GM15510 (cell line): ENCODE measurements around the gene SKI.

Source experiments
- POLR2A ChIP-seq: IDR thresholded peaks from 3 replicates; pipeline ENCODE4 v1.6.1; 2011; ENCODE audit warnings: borderline replicate concordance; ENCODE audit not compliant: insufficient read length; ENCODE audit errors: extremely low read depth

SKI gene

GRCh38 chr1:2347896-2348295, 119.8 kb downstream of the SKI start:
- no peak for TF ChIP-seq POLR2A

DNA sequence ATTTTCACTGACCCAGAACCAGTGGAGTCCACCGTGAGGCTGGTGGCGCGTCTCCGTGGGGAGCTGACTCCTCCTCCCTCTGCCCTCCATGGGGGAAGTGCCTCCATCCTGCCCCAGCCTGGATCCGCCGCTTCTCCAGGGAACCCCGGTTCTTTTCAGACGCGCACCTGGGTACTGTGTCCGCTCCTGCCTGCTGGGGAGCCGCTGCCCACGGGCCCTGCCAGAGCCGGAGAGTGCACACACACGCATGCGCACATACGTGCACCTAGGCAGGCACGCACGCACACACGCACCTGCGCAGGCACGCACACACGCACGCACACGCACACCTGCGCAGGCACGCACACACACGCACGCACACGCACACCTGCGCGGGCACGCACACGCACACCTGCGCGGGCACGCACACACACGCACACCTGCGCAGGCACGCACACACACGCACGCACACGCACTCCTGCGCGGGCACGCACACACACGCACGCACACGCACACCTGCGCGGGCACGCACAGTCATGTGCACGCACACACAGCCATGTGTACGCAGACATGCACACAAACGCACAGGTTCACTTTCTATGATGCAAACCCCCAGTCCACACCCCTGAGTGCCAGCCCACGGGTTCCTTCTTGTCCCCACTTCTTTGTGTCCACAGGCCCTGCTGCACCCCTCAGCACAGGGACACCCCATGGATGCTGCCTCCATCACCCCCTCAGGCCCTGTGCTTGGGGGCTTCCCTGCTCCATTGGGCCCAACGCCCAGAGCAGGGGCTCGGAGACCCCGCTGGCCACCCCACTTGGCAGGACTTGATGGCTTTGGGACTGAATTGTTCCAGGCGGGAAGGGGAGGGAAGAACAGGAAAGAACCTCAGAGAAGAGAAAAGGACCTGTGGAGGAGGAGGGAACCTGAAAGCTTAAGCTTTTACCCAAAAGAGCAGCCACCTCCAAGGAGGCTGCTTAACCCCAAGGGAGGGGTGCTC, 120.5 kb downstream of the SKI start:
- TF ChIP-seq POLR2A = no peak

GRCh38 chr1:2349806-2350205, 121.7 kb downstream of the SKI start:
- TF ChIP-seq POLR2A = no peak

GRCh38 chr1:2350501-2350900, 122.4 kb downstream of the SKI start:
- no peak for TF ChIP-seq POLR2A

- TF ChIP-seq POLR2A = no peak
Observed at GRCh38 chr1:2350911-2351655, 123.0 kb downstream of the SKI start.

- no peak for TF ChIP-seq POLR2A
Observed at GRCh38 chr1:2351723-2352122, 123.6 kb downstream of the SKI start.

DNA sequence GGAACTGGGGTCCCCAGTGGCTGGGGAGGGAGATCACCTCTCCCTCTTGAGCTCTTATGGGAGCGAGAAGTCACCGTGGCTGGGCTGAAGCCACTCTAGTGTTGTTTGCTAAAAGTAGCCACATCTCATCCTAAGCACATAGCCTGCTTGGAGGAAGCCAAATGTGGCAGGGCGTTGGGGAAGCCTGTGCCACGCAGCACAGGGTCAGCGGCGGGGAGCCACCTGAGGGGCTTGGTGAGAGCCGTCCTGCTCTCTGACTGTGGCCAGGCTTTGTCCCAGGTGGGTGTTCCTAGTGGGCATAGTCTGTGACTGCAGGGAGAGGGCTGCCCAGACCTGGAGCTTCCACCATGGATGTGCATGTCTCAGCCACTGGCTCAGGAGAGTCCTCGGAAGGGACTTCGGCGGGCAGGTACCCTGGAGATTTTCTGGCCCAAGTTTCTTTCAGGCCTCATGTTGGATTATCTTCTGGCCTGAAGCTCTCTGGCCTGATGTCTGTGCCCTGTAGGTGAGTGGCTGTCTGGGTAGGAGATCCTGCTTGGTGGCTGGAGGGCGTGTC, 124.3 kb downstream of the SKI start:
- TF ChIP-seq POLR2A = no peak

GRCh38 chr1:2352897-2353550, 124.9 kb downstream of the SKI start:
- TF ChIP-seq POLR2A = no peak

- TF ChIP-seq POLR2A = no peak
Observed at GRCh38 chr1:2353551-2354438, 125.7 kb downstream of the SKI start.

DNA sequence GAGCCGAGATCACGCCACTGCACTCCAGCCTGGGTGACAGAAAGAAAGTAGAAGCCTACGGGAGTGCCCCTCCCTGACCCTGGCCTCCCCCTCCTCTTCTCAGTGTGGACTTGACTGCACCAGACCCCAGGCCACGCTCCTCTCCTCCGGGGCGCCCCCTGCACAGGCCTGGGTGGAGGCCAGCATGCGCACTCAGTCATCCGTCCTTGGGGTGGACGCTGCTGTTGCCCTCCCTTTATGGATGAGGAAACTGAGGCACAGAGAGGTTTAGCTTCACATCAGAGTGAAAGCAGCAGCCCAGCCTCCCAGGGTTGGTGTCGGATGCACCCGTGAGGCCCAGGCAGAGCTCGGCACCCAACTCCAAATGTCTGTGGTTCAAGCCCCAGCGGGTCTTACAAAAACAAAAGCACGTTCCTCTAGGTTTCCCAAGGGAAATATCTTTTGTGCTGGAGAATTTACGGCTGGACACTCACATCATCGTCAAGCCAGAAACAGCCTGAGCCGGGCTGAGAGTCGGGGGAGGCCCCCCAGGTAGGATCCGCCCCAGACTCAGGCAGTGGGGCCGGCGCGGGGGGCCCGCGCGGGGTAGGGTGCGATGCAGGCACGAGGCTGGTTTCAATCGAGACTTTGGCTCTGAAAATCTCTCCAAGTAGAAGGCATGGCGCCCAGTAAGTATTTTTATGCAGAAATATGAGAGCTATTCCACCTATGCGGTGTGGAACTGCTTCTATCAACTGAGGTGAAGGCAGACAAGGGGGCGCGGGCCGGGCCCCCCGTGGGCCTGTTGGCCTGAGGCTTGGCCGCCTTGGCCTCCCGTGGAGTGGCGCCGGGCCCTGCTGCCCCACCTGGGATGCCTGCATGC, 126.6 kb downstream of the SKI start:
- no peak for TF ChIP-seq POLR2A

GRCh38 chr1:2355373-2356261, 127.5 kb downstream of the SKI start:
- no peak for TF ChIP-seq POLR2A

- no peak for TF ChIP-seq POLR2A
Observed at GRCh38 chr1:2356401-2356800, 128.3 kb downstream of the SKI start.

- TF ChIP-seq POLR2A = no peak
Observed at GRCh38 chr1:2356911-2357845, 129.1 kb downstream of the SKI start.
